ENCODE results near the gene FLACC1.

FLACC1 gene

DNA sequence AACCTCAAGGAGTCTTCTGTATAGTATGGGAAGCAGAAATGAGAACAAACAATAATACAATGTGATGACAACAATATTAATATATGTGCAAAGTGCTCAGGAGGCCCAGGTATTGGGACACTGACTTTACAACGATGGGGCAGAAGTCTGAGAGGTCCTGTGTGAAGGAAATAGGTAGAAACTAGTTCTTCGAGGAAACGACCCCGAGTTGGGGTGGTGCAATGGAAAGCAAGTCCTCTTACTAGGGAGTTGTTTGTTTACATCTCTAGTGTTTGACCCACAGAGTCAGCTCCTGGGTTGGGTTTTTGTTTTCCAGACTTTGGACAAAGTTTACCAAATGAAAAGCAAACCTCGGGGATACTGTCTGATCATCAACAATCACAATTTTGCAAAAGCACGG lies 80.6 kb downstream of the FLACC1 start:
- DNase-seq (ENCODE audit: low read depth): no peak

DNA sequence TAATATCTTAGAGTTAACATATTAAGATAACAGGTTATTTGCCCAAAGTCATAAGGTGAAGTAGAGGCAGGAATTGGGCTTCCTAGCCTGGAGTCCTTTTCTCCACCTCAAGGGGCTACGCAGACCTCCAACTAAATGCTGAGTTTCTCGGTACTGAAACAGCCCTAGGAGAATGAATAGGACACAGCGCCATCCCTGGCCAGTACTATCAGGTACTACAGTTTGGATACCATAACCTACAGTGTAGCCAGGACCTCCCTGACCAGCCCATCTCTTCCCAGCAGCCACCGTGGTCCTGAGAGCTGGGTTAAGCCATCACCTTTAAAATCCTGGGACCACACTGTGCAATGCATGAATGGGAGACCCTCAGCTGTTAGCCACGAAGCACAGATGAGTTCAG lies 81.2 kb downstream of the FLACC1 start:
- DNase-seq (ENCODE audit: low read depth): no peak

DNA sequence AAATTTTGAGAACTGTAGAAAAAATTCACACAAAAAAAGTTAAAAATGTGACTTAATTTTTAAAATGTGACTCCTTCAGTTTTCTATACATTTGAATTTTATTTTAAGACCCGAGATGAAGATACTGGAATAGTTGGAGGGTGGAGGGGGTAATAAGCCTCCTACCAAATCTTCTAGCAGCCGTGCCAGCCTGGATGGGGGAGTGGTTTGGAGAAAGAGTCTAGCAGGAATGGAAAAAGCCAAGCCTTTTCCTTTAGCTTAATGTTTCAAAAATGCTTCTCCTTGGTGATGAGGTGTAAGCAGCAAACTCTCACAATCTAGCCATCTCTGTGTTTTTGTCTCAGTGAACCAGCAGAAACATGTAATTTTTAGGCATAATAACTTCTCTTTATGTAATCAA lies 82.1 kb downstream of the FLACC1 start:
- no peak for DNase-seq (ENCODE audit: low read depth)

DNA sequence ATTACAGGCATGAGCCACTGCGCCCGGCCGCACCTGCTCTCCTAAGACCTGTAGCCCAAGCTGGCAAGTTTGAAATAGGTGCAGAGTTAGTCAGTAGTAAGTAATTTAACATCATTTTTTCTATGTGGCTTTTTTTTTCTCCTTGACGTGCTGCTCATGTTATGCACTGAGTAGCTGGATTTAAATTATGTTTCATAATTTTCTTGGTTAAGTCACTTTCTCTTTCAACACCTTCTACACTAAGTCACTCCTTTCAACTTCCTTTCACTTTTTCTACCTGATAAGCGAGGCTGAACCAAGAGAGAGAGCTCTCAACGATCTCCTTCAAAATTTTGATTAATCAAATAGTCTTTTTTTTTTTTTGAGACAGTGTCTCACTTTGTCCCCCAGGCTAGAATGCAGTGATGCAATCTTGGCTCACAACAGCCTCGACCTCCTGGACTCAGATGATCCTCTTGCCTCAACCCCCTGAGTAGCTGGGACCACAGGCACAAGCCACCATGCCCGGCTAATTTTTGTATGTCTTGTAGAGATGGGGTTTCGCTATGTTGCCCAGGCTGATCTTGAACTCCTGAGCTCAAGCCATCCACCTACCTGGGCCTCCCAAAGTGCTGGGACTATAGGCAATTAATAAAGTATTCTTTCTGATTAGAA lies 83.7 kb downstream of the FLACC1 start:
- no peak for DNase-seq (ENCODE audit: low read depth)

DNA sequence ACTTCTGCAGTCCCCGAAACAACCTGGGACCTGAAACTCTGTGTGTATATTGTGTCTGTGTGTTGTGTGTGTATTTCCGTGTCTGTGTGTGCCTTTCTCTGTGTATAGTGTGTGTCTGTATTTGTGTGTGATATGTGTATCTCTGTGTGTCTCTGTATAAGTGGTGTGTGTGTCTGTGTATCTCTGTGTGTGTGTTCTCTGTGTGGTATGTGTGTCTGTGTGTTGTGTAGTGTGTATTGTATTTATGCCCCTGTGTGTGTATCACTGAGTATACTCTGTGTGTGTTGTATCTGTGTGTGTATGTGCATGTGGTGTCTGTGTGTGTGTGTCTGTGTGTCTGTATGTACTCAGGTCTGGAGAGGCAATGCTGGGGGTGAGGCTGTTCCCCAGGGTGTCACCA lies 85.2 kb downstream of the FLACC1 start:
- DNase-seq (ENCODE audit: low read depth): no peak

DNA sequence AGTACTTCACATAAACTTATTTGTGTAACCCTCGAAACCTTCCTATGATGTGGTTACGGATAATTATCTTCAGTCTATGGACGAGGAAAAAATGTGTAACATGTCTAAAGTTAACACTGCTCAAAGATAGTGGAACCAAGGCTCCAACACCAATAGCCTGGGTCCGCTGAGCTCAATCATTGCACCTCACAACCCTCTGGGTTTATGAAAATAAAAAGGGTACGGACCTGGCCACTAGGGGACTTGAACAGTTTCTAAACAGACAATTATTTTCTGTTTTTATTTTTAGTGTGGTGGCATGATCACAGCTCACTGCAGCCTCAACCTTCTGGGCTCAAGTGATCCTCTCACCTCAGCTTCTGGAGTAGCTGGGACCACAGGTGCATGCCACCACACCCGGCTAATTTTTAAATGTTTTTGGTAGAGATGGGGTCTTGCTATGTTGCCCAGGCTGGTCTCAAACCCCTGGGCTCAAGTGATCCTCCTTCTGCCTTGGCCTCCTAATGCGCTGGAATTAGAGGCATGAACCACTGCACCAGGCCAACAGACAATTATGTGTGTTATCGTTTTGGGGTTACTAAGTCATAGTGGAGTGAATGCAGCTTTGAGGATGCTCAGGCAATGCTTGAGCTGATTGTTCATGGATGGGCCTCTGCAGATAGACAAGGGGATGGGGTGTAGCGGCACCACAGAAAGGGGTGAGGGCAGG lies 86.7 kb downstream of the FLACC1 start:
- no peak for DNase-seq (ENCODE audit: low read depth)

DNA sequence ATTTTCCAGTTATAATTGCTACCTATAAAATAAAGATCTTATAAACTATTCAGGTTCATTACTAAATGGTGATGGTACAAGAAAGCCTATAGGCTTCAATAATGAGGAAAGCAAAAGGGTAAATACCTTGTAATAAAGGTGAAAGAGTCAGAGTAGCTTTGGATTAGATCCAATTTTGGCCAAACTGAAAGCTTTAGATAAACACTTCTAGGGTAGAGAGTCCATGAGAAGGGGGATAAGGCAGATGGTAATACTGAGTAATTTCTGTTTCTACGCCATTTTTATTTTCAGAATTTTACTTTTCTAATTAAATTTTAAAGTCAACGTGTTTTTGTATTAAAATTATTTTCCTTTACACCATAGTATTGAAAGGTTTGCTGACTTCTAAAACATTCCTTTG lies 87.4 kb downstream of the FLACC1 start:
- no peak for DNase-seq (ENCODE audit: low read depth)

DNA sequence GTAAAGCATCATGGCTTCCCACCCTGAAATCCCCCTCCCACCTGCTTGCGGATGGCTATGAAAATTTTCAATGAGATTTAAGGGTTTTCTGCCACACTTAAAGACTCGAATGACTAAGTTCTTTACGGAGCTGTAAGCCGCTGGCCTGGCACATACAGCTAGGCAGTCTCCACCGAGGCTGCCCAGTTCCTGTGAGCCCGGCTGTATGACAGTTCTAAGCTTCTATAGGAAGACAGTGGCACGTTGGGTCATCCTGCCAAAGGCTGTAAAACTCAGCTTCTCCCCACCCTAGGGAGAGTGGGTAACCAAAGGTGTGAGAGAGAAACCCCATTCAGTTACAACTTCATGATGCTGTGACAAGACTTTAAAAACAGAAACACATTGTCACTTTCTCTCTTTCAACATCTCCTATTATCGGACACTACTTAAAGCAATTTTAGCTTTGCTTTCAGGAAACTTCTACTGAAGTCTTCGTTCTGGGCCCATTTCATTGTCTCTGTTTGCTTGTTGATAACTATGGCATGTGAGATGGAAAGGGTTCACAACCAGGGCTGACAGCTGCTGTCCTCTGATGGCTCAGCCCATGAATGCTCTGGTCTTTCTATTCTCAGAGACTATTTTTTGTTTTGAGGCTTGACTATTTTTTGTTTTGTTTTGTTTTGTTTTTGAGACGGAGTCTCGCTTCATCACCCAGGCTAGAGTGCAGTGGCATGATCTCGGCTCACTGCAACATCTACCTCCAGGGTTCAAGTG lies 89.7 kb downstream of the FLACC1 start:
- DNase-seq (ENCODE audit: low read depth): no peak

DNA sequence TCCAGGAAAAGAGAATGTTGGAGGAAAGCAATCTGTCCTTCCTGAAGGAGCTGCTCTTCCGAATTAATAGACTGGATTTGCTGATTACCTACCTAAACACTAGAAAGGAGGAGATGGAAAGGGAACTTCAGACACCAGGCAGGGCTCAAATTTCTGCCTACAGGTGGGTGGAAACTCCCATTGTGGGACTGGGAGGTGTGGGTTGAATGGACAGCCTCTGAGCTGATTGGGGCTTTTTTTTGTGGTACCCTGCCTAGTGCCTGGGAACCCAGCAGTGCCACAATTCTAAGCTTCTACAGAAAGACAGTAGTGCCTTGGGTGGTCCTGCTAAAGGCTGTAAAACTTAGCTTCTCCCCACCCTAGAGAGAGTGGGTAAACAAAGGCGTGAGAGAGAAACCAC lies 90.5 kb downstream of the FLACC1 start:
- no peak for DNase-seq (ENCODE audit: low read depth)

DNA sequence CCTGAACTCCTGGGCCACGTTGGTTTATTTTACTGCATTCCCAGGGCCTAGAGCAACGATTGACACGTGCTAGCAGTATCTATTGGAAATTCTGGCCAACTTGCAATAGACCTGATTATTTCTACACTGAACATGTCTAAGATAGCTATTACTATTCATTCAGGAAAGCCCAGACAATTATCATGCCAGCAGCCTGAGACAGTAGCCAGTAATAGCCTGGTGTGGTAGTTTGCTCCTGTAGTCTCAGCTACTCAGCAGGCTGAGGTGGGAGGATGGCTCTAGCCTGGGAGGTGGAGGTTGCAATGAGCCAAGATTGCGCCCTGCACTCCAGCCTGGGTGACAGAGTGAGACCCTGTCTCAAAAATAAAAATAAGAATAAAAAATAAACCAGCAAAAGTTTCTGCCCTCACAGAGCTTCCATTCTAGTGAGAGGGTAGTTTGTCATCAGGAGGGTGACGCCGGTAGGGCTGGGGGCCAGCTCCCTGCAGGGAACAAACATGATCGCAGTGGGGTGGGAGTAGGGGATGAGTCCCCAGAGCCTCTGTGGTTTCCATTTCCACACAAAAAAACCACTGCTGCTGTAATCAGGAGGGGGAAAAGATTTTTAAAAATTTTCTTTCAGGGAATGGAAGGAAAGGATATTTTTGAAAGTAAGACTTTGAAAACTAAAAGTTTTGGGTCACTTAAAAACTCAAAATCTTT lies 92.5 kb downstream of the FLACC1 start:
- no peak for DNase-seq (ENCODE audit: low read depth)

DNA sequence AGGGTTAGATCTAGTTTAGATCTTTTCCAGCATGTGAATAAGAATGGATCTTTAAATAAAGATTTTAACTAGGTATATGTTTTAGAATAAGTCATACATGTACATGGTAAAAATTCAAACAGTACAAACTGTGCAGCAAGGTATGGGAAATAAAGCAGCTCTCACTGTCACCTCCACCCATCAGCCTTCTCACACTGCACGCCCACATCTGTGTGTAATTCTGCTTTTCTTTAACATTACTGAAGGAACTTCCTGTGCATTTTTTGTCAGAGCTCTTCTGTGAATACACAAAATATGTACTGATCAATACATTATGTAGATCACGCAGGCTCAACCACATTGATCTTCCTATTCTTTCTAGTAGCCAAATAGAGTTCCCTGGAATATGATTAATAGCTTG lies 93.4 kb downstream of the FLACC1 start:
- no peak for DNase-seq (ENCODE audit: low read depth)

DNA sequence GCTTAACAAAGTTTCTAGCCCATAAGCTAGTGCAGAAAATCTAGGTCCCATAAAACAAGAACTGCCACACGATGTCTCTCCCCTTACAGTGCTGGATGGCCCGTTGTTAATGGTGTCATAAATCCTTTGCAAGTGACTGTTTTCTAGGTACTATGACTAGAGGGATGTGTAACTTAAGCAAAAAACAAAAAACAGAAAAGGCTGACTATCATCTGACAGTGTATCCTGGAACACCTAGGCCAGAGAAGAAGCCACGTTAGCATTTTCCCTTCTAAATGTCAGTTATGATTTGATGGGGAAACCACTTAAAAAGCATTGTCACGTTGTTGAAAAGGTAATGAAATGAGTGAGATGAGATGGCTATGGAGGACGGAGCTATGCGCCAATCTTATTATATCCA lies 94.4 kb downstream of the FLACC1 start:
- DNase-seq (ENCODE audit: low read depth): no peak

DNA sequence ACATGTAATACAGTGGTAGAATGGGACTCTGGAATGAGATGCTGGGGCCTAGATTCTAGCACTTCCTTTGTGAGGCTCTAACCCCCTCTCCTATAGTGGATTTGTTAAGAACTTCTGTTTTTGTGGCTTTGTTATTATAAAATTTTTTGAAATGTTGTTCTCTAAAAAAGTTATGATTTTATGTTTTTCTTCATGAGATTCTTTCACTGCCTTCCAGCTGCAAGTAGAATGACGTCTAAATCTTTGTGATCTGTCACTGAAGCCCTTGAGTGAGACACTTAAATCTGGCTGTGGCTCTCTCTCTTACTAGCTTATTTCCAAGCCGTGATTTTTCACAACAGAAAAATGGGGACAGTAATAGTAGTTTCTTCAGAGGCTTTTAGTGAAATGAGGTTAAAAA lies 95.2 kb downstream of the FLACC1 start:
- no peak for DNase-seq (ENCODE audit: low read depth)

DNA sequence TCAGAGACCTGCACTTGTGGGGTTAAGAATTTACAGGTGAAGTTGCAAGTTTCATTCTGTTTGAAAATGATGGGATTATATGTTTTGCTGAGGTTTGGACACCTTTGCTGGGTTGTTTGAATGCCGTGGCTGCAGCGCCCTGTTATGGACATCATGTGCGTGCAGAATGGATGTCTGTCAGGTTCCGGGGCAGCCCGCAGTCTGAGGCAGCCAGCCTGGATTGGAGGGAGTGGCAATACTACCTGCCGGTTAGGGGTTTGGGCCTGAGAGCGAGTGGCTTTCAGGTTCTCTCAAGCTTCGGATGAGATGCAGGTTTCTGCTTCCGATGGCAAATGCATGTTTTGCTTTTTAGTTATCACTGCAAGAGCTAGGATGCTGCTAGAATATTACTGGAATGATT lies 95.7 kb downstream of the FLACC1 start:
- DNase-seq (ENCODE audit: low read depth): peak; percentile 41

DNA sequence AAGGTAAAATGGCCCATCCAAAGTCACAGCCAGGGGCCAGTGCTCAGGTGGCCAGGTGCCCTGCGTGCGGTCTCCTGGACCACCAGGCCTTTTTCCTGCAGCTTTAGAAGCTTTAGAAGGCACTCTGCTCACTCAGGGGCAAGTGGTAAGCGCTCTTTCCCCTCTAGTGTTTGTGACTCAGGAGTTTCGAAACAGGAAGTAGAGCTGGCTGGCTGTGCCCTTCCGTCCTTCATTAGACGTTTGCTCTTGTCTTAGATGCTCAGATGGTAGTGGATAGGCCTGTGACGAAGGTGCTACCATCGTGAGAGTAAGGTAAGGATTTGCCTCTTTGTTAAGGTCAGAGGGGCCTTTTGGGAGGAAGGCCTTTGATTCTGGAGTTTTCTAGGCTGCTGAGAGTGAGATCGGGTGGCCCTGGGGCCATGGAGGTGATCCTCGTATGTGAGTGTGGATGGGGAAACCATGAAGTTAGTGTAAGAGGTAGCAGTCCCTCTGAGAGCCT lies 96.8 kb downstream of the FLACC1 start, which contains the start of gene CASP8:
Gene CASP8, plus strand, starts transcription at position 235 of the 499 bp plus-strand sequence. CDS start 5,951 bp downstream, outside the sequence.
- peak; percentile 47 for DNase-seq (ENCODE audit: low read depth)

DNA sequence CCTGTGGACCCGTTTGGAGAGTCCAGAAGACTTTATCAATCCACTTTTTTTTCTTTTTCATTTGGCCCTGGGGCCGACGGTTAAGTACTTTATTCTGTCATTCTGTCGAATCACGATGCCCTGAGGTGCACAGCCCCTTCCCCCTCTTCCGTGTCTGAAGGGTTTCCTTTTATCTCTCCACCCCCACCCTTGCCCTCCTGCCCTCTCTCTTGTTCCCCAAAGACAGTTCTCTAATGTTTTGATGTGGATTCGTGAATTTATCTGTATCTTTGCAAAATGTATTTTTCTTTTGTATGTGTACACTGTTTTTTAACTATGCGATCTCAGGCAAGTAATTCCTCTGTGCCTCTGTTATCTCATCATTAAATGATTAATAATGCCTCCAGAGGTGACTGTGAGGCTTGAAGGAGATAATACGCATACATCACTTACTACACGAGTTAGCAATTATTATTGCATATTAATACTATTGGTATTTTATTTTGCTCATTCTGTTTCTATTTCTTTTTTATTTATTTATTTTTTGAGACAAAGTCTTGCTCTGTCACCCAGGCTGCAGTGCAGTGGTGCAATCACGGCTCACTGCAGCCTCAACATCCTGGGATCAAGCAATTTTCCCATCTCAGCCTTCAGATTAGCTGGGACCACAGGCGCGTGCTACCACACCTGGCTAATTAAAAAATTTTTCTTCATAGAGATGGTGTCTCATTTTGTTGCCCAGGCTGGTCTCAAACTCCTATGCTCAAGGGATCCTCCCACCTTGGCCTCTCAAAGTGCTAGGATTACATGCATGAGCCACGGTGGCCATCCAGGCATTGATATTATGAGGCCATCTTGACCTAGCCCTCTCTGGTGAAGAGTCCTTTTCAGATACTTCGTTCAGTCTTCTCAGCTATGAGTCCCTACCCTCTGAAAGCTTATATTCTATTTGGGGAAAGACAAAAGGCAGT lies 98.2 kb downstream of the FLACC1 start:
- no peak for DNase-seq (ENCODE audit: low read depth)

DNA sequence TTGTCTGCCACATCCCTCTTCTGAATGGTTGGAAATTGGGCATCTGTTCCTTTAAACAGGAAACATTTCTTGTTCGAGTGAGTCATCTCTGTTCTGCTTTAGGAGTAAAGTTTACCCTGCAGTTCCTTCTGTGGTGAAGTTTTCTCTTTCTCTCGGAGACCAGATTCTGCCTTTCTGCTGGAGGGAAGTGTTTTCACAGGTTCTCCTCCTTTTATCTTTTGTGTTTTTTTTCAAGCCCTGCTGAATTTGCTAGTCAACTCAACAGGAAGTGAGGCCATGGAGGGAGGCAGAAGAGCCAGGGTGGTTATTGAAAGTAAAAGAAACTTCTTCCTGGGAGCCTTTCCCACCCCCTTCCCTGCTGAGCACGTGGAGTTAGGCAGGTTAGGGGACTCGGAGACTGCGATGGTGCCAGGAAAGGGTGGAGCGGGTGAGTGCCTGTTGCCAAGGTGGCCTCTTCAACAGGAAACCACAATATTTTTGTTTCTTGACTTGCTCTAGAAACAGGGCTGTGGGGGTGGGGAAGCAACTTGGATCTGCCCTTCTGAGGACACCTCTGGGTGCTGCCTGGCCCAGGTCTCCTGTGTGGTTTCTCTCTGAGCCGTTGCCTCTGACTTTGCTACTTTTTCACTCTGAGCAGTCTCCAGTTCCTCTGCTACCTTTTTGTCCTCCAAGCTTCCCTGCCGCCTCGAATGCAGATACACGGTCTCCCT lies 99.0 kb downstream of the FLACC1 start:
- DNase-seq (ENCODE audit: low read depth): peak; percentile 80

DNA sequence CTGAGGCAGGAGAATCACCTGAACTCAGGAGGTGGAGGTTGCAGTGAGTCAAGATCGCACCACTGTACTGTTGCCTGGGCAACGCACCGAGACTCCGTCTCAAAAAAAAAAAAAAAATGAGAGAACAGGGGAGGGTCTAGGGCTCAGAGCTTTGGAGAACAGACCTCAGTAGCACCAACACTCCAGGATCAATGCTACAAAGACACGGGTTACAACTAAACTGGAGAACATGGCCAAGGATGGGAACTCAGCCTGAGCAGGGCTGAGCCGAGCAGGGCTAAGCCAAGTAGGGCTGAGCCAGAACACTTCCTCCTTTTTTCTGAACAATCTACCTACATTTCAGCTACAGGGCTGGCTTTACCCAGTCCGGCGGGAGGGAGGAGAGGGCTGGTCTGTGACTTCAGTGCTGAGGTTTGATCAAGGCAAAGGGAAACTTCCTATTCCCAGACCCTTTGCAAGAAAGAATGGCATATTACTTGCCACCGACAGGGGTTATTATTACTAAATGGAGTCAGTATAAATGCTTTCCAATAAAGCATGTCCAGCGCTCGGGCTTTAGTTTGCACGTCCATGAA lies 99.7 kb downstream of the FLACC1 start:
- peak; percentile 26 for DNase-seq (ENCODE audit: low read depth)

DNA sequence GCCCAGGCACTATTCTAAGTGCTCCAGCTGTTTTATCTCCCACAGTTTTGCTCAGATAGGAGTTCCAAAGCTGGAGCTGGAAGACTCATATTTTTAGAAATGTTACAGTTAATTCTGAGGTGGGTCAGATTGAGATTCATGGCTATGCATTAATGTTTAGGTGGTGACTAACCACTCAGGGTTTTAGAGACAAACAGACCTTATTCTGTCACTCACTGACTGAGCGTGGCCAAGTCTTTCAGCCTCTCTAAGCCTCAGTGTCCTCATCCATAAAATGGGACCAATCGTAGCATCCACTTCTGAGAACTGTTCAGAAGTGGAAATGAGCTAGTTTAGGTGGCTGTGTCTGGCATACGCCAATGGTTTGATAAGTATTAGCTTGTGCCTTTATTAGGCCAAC lies 101.1 kb downstream of the FLACC1 start:
- no peak for DNase-seq (ENCODE audit: low read depth)

DNA sequence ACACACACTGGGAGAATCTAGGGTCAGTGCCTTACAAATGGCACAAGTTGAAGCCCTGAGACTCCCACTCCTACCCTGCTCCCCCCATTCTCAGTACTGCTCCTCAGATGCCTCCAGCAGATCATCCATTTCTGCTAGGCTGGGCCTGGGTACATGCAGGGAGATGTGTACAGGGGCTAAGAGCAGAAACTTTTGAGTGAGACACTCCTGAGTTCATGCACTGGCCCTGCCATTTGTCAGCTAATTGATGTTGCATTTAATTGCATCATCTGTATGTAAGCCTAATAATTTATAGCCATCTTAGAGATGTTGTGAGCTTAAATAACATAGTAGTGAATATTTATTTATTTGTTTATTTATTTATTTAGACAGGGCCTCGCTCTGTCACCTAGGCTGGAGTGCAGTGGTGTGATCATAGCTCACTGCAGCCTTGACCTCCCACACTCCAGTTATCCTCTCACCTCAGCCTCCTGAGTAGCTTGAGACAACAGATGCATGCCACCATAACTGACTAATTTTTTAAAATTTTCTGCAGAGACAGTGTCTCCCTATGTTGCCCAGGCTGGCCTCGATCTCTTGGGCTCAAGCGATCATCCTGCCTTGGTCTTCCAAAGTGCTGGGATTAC lies 101.6 kb downstream of the FLACC1 start:
- DNase-seq (ENCODE audit: low read depth): no peak
